Measurements from ENCODE around the gene EFCAB12. TPM values are rescaled to one million over a fixed set of nuclear protein-coding genes. Genes with fewer than 3 reads are reported as not detected.
A peak's percentile ranks its signal among the peaks of the same experiment; 100 is the strongest.

Gene EFCAB12
- total and polyA plus RNA-seq, 2 of the 13 experiments (the other 11 are each of a cell fraction or from before 2014, with no cell fraction given): 0.31 to 2.4 TPM

DNA sequence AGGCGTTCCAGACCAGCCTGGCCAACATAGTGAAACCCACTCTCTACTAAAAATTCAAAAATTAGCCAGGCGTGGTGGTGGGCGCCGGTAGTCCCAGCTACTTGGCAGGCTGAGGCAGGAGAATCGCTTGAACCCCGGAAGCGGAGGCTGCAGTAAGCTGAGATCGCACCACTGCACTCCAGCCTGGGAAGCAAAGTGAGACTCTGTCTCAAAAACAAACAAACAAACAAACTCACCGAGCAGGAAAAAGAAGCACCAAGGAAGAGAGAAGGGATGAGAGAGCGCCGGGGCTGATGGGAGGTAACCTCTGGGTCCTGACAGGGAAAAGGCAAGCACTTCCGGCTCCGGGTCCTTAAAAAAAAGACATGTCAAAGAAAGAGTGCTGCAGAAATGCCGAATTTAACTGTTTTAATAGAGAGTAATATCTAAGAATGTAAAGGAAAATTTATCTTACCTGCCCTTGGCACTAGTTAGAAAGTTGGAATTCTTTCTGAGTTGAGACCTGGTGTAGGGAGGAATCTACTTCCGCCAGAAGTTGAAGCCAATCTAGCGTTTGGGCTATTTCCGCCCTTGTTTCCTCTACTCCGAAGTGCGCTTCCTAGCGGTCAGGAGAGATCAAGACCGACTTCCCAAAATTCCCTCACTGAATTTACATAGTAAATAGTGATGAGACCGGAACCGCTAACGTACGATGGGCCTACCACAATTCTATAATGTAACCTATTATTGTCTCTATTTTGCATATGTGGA, 29.1 kb downstream of the EFCAB12 start (continued):
- TF ChIP-seq, protein P1, sequence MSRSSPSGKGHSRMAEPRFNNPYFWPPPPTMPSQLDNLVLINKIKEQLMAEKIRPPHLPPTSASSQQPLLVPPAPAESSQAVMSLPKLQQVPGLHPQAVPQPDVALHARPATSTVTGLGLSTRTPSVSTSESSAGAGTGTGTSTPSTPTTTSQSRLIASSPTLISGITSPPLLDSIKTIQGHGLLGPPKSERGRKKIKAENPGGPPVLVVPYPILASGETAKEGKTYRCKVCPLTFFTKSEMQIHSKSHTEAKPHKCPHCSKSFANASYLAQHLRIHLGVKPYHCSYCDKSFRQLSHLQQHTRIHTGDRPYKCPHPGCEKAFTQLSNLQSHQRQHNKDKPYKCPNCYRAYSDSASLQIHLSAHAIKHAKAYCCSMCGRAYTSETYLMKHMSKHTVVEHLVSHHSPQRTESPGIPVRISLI (CRISPR knock-in tag; IDR thresholded peaks at IDR 0.05; ENCODE audit: borderline replicate concordance): 0 out of 2 replicates have a peak, but pooled peaks have one; percentile 33
- TF ChIP-seq HMG20A (CRISPR knock-in tag; IDR thresholded peaks at IDR 0.05; ENCODE audit: borderline replicate concordance): no peak; the same call in 1 of the 2 replicates
- no peak for TF ChIP-seq ZNF430 (CRISPR knock-in tag; IDR thresholded peaks at IDR 0.05)
- no peak for TF ChIP-seq ZNF343 (CRISPR knock-in tag; IDR thresholded peaks at IDR 0.05)
- peak; percentile 66; the same call in 1 of the 2 replicates for TF ChIP-seq MIER3 (CRISPR knock-in tag; IDR thresholded peaks at IDR 0.05; ENCODE audit: borderline replicate concordance)
- TF ChIP-seq ZNF790 (CRISPR knock-in tag; IDR thresholded peaks at IDR 0.05; ENCODE audit: borderline replicate concordance): no peak
- TF ChIP-seq SOX13 (IDR thresholded peaks at IDR 0.05): no peak
- TF ChIP-seq SOX13 (CRISPR knock-in tag; conservative IDR thresholded peaks at IDR 0.05 in 1 of 2, IDR thresholded peaks at IDR 0.05 in 1 of 2): no peak
- TF ChIP-seq HDAC1 (CRISPR knock-in tag; IDR thresholded peaks at IDR 0.05): peak; percentile 83
- TF ChIP-seq MIXL1 (CRISPR knock-in tag; IDR thresholded peaks at IDR 0.05): no peak
- no peak for TF ChIP-seq SNAI1 (CRISPR knock-in tag; IDR thresholded peaks at IDR 0.05; ENCODE audit: borderline replicate concordance)
- TF ChIP-seq, protein P2, sequence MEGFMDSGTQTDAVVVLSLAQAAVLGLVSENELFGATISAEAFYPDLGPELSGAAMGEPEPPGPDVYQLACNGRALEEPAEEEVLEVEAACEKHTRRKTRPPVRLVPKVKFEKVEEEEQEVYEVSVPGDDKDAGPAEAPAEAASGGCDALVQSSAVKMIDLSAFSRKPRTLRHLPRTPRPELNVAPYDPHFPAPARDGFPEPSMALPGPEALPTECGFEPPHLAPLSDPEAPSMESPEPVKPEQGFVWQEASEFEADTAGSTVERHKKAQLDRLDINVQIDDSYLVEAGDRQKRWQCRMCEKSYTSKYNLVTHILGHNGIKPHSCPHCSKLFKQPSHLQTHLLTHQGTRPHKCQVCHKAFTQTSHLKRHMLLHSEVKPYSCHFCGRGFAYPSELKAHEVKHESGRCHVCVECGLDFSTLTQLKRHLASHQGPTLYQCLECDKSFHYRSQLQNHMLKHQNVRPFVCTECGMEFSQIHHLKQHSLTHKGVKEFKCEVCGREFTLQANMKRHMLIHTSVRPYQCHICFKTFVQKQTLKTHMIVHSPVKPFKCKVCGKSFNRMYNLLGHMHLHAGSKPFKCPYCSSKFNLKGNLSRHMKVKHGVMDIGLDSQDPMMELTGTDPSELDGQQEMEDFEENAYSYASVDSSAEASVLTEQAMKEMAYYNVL (CRISPR knock-in tag; IDR thresholded peaks at IDR 0.05; ENCODE audit: borderline replicate concordance): 0 out of 2 replicates have a peak, but pooled peaks have one; percentile 37
- TF ChIP-seq SRY (CRISPR knock-in tag; IDR thresholded peaks at IDR 0.05): no peak
- TF ChIP-seq KDM5A (IDR thresholded peaks at IDR 0.05; ENCODE audit: borderline replicate concordance, low read length): peak; percentile 92
- no peak for TF ChIP-seq GATAD2A (CRISPR knock-in tag; IDR thresholded peaks at IDR 0.05)
- TF ChIP-seq, protein P3, sequence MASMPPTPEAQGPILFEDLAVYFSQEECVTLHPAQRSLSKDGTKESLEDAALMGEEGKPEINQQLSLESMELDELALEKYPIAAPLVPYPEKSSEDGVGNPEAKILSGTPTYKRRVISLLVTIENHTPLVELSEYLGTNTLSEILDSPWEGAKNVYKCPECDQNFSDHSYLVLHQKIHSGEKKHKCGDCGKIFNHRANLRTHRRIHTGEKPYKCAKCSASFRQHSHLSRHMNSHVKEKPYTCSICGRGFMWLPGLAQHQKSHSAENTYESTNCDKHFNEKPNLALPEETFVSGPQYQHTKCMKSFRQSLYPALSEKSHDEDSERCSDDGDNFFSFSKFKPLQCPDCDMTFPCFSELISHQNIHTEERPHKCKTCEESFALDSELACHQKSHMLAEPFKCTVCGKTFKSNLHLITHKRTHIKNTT (CRISPR knock-in tag; IDR thresholded peaks at IDR 0.05): no peak
- no peak for TF ChIP-seq ZNF564 (CRISPR knock-in tag; IDR thresholded peaks at IDR 0.05)
- TF ChIP-seq ZFP37 (CRISPR knock-in tag; IDR thresholded peaks at IDR 0.05; ENCODE audit: borderline replicate concordance): no peak
- peak; percentile 62 for TF ChIP-seq ZFY (CRISPR knock-in tag; IDR thresholded peaks at IDR 0.05)
- TF ChIP-seq ATM (IDR thresholded peaks at IDR 0.05; ENCODE audit: borderline replicate concordance): no peak
- no peak for TF ChIP-seq JDP2 (CRISPR knock-in tag; IDR thresholded peaks at IDR 0.05; ENCODE audit: borderline replicate concordance)
- TF ChIP-seq, protein P4, sequence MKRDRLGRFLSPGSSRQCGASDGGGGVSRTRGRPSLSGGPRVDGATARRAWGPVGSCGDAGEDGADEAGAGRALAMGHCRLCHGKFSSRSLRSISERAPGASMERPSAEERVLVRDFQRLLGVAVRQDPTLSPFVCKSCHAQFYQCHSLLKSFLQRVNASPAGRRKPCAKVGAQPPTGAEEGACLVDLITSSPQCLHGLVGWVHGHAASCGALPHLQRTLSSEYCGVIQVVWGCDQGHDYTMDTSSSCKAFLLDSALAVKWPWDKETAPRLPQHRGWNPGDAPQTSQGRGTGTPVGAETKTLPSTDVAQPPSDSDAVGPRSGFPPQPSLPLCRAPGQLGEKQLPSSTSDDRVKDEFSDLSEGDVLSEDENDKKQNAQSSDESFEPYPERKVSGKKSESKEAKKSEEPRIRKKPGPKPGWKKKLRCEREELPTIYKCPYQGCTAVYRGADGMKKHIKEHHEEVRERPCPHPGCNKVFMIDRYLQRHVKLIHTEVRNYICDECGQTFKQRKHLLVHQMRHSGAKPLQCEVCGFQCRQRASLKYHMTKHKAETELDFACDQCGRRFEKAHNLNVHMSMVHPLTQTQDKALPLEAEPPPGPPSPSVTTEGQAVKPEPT (CRISPR knock-in tag; IDR thresholded peaks at IDR 0.05; ENCODE audit: low read depth): no peak
- peak; percentile 52 for TF ChIP-seq ERF (CRISPR knock-in tag; IDR thresholded peaks at IDR 0.05)
- peak; percentile 47; the same call in 1 of the 2 replicates for TF ChIP-seq POLR2AphosphoS5 (IDR thresholded peaks at IDR 0.05; ENCODE audit: low read depth, low read length)
- TF ChIP-seq HMGA1 (CRISPR knock-in tag; conservative IDR thresholded peaks at IDR 0.05): no peak
- TF ChIP-seq GFI1 (CRISPR knock-in tag; IDR thresholded peaks at IDR 0.05; ENCODE audit: borderline replicate concordance): no peak

Data from HepG2 (cell line).